Body of pancreas (tissue), 4 donors: ENCODE measurements around the gene ABCG8. TPM values are rescaled to one million over a fixed set of nuclear protein-coding genes. Genes with fewer than 3 reads are reported as not detected.

ENCODE experiments used
- ATAC-seq: fragments of 150-250 bp; one replicate; pipeline ENCODE4 v1.9.1; 2016
- DNase-seq, 4 donors: peaks; one replicate each; pipeline ENCODE4 v3.0.0-alpha.2; 2019
- H3K27ac ChIP-seq, 4 donors: fragments of 200-600 bp; sonication (generic); 1 replicate in 3 of 4; 2 replicates in 1 of 4; pipeline versions ENCODE4 v1.5.1 to v1.6.1; 2016 to 2019; ENCODE audit warnings: mild to moderate bottlenecking in 1 of 4, mixed read lengths in 1 of 4, moderate library complexity in 1 of 4
- H3K27me3 ChIP-seq, 2 donors: fragments of 200-600 bp; sonication (generic); one replicate each; pipeline ENCODE4 v1.6.0; 2016; ENCODE audit warnings: mild to moderate bottlenecking in 1 of 2
- H3K36me3 ChIP-seq, 2 donors: fragments of 200-600 bp; sonication (generic); replicated peaks in 1 of 2; 2 replicates each; pipeline ENCODE4 v1.5.1; 2016; ENCODE audit warnings: low read depth in 2 of 2; ENCODE audit not compliant: insufficient read depth in 1 of 2
- H3K4me1 ChIP-seq: fragments of 200-600 bp; sonication (generic); one replicate; pipeline ENCODE4 v1.6.0; 2016
- H3K4me3 ChIP-seq, 2 donors: fragments of 200-600 bp; sonication (generic); 1 replicate in 1 of 2; 2 replicates in 1 of 2; pipeline ENCODE4 v1.5.1; 2016 to 2019
- H3K9me3 ChIP-seq, 3 donors: fragments of 200-600 bp; sonication (generic); 1 replicate in 2 of 3; 2 replicates in 1 of 3; pipeline ENCODE4 v1.5.1; 2016
- CTCF ChIP-seq, 7 experiments: fragments of 450-650 bp in 4 of 7; fragments of 200-600 bp in 3 of 7; sonication (generic) in 3 of 7; IDR thresholded peaks; one replicate each; pipeline ENCODE4 v1.5.1; 2016 to 2019; ENCODE audit warnings: antibody characterized with exemption in 7 of 7
- POLR2A ChIP-seq, 3 donors: fragments of 450-650 bp; IDR thresholded peaks; one replicate each; pipeline ENCODE4 v1.6.1; 2016; ENCODE audit warnings: antibody characterized with exemption in 3 of 3, mild to moderate bottlenecking in 2 of 3
- WGBS, 2 donors: methylation state at CpG; one replicate each; pipeline ENCODE4 v1.1.5; 2017; 5-methylcytosine and 5-hydroxymethylcytosine counted together
- intact Hi-C: fragments of 100-400 bp; cut with DNase I; formaldehyde crosslinking; loops from one replicate; pipeline ENCODE4 v1.15.1; 2023
- total RNA-seq, 2 donors: library from RNA; depleted of rRNA; stranded (reverse); fragments of >200 nt; gene quantifications; one replicate each; pipeline ENCODE4 v1.1.0, GENCODE V29; 2016

The ABCG8 gene
- total RNA-seq, 2 donors from 2014 or later, result not detected

- WGBS, 2 donors, result 65 to 82% methylated on average over 4 to 5 of the region's 5 CpGs
- no peaks in the 10 kb centered on the region for H3K36me3 ChIP-seq
- no peaks in the 10 kb centered on the region for H3K9me3 ChIP-seq
- peaks cover 0 to 6% of the 10 kb centered on the region in 2 donors for H3K27me3 ChIP-seq
- no peak overlapping the region for H3K4me3 ChIP-seq
- TF ChIP-seq POLR2A (IDR thresholded peaks at IDR 0.05) (no peak), CTCF (IDR thresholded peaks at IDR 0.05) (no peak)
- no peak overlapping the region for H3K27ac ChIP-seq
- DNase-seq (no peak), ATAC-seq (no peak)
- H3K4me1 ChIP-seq, result peaks cover 48% of the 10 kb centered on the region
- intact Hi-C loops, result no loop called here
Measured at GRCh38 chr2:43880952-43881351, 42.2 kb downstream of the ABCG8 start.

- TF ChIP-seq CTCF (IDR thresholded peaks at IDR 0.05), result no peak
- TF ChIP-seq POLR2A (IDR thresholded peaks at IDR 0.05), result no peak
- no peaks in the 10 kb centered on the region for H3K27me3 ChIP-seq
- no peaks in the 10 kb centered on the region for H3K9me3 ChIP-seq
- 69 to 70% methylated on average over 4 of the region's 4 CpGs for WGBS, 2 donors
- H3K4me1 ChIP-seq, result peaks cover 49% of the 10 kb centered on the region
- no peak overlapping the region for H3K4me3 ChIP-seq
- H3K36me3 ChIP-seq, result peaks cover 0 to 2% of the 10 kb centered on the region in 2 donors
- DNase-seq (no peak), ATAC-seq (no peak)
- peak overlapping the region in 1 of 4 donors; percentile 48 for H3K27ac ChIP-seq
- intact Hi-C loops, result no loop called here
Measured at GRCh38 chr2:43882312-43882711, 43.5 kb downstream of the ABCG8 start.

GRCh38 chr2:43884689-43885088 is 45.9 kb downstream of the ABCG8 start:
- Histone ChIP-seq H3K27me3 (no peaks in the 10 kb centered on the region), H3K4me1 (peaks cover 43% of the 10 kb centered on the region), H3K4me3 (no peak overlapping the region), H3K27ac (peak overlapping the region in 3 of 4 donors; percentile 39 to 77 (median 59)), H3K36me3 (peaks cover 5% of the 10 kb centered on the region in 2 donors), H3K9me3 (no peaks in the 10 kb centered on the region)
- TF ChIP-seq POLR2A (IDR thresholded peaks at IDR 0.05) (no peak), CTCF (IDR thresholded peaks at IDR 0.05) (no peak)
- WGBS, 2 donors, result 8 to 20% methylated on average over 5 of the region's 5 CpGs
- intact Hi-C loops, result no loop called here
- ATAC-seq (peak; percentile 55), DNase-seq (no peak)

GRCh38 chr2:43885132-43885632 is 46.4 kb downstream of the ABCG8 start:
- ATAC-seq, result peak; percentile 34
- H3K36me3 ChIP-seq, result peaks cover 5 to 6% of the 10 kb centered on the region in 2 donors
- TF ChIP-seq POLR2A (IDR thresholded peaks at IDR 0.05), result no peak
- TF ChIP-seq CTCF (IDR thresholded peaks at IDR 0.05), result no peak
- H3K4me1 ChIP-seq, result peaks cover 43% of the 10 kb centered on the region
- intact Hi-C loops, result no loop called here
- peak overlapping the region; percentile 39 to 77 (median 54) for H3K27ac ChIP-seq
- no peak for DNase-seq
- 25 to 34% methylated on average over 7 of the region's 7 CpGs for WGBS, 2 donors
- no peaks in the 10 kb centered on the region for H3K27me3 ChIP-seq
- no peak overlapping the region for H3K4me3 ChIP-seq
- no peaks in the 10 kb centered on the region for H3K9me3 ChIP-seq

GRCh38 chr2:43887176-43887575 is 48.4 kb downstream of the ABCG8 start:
- ATAC-seq (peak; percentile 37), DNase-seq (peak; percentile 67 to 80 (median 73))
- no peak overlapping the region for H3K27ac ChIP-seq
- TF ChIP-seq POLR2A (IDR thresholded peaks at IDR 0.05) (no peak), CTCF (IDR thresholded peaks at IDR 0.05) (no peak)
- H3K9me3 ChIP-seq, result no peaks in the 10 kb centered on the region
- peaks cover 32% of the 10 kb centered on the region for H3K4me1 ChIP-seq
- intact Hi-C loops, result no loop called here
- H3K36me3 ChIP-seq, result peaks cover 6 to 7% of the 10 kb centered on the region in 2 donors
- 55 to 67% methylated on average over 7 of the region's 7 CpGs for WGBS, 2 donors
- H3K4me3 ChIP-seq, result no peak overlapping the region
- H3K27me3 ChIP-seq, result no peaks in the 10 kb centered on the region
